Ovary (tissue), 9 donors: ENCODE results near the gene LNPEP. TPM values are rescaled to one million over a fixed set of nuclear protein-coding genes. Genes with fewer than 3 reads are reported as not detected.

Experiments
- DNase-seq, 5 donors: peaks; one replicate each; pipeline ENCODE4 v3.0.0-alpha.2; 2019 to 2020
- H3K27ac ChIP-seq, 2 donors: fragments of 200-600 bp; one replicate each; pipeline versions ENCODE4 v1.5.1 to v1.8.0; 2019 to 2022
- H3K27me3 ChIP-seq: fragments of 200-600 bp; one replicate; pipeline ENCODE4 v1.8.0; 2022
- H3K36me3 ChIP-seq: fragments of 200-600 bp; sonication (generic); one replicate; pipeline ENCODE4 v1.5.1; 2019
- H3K4me1 ChIP-seq: one replicate; pipeline ENCODE4 v1.8.1; 2013; ENCODE audit warnings: mild to moderate bottlenecking, moderate library complexity; ENCODE audit not compliant: insufficient read depth
- H3K4me3 ChIP-seq: fragments of 200-600 bp; sonication (generic); one replicate; pipeline ENCODE4 v1.5.1; 2017
- H3K9me3 ChIP-seq, 2 donors: fragments of 200-600 bp in 1 of 2; sonication (generic) in 1 of 2; one replicate each; pipeline versions ENCODE4 v1.5.1 to v1.8.1; 2013 to 2019; ENCODE audit warnings: mild to moderate bottlenecking in 1 of 2, moderate library complexity in 1 of 2
- EP300 ChIP-seq: sonication (generic); formaldehyde crosslinking; IDR thresholded peaks from one replicate; pipeline ENCODE4 v1.6.1; 2017; ENCODE audit warnings: antibody characterized with exemption
- POLR2A ChIP-seq: fragments of 450-650 bp; IDR thresholded peaks from one replicate; pipeline ENCODE4 v1.6.1; 2017; ENCODE audit warnings: antibody characterized with exemption, mild to moderate bottlenecking, moderate library complexity
- WGBS, 3 donors: extraction: QIAGEN DNeasy Blood & Tissue Kit in 1 of 3; methylation state at CpG; one replicate each; pipeline versions ENCODE4 v1.1.5 to v1.1.7; 2013 to 2017; 5-methylcytosine and 5-hydroxymethylcytosine counted together
- intact Hi-C, 4 donors: fragments of 100-400 bp; cut with DNase I; formaldehyde crosslinking; loops; one replicate each; pipeline versions ENCODE4 v1.11.0 to v1.15.1; 2022 to 2023
- polyA plus RNA-seq, 2 donors: library from polyadenylated mRNA; stranded (reverse); fragments of 200-250 nt in 1 of 2; fragments of 350-450 nt in 1 of 2; fragmentation: Illumina TruSeq in 1 of 2; extraction: RNeasy Lipid Tissue Mini Kit (QIAGEN cat#74804) in 1 of 2; gene quantifications; one replicate each; pipeline ENCODE4 v1.2.3, GENCODE V29; 2013 to 2014
- total RNA-seq, 7 donors: library from RNA; depleted of rRNA in 2 of 7; stranded (reverse); fragments of >200 nt in 2 of 7; fragmentation: NEBNext Ultra II Directional in 3 of 7; extraction: Animal tissue kit (Norgen Biotek cat#: 25700) in 3 of 7; gene quantifications; one replicate each; pipeline versions ENCODE4 v1.1.0 to v1.2.4, GENCODE V29; 2016 to 2023
- TF ChIP-seq, protein P1 (sequence below), 3 donors: fragments of 450-650 bp in 2 of 3; fragments of 200-600 bp in 1 of 3; IDR thresholded peaks; one replicate each; pipeline versions ENCODE4 v1.5.1 to v1.8.0; 2016 to 2022; ENCODE audit warnings: antibody characterized with exemption in 3 of 3, mild to moderate bottlenecking in 1 of 3
- donor health status: DM: no; HTN: no; CAD: no; lungs with moderate emphysema.
- donor health status: DM: no; HTN: no; CAD: no.
- donor health status: Bipolar disorder and iron deficiency.
- donor health status: DM: yes; HTN: yes; CAD: no.
- donor health status: DM: no; HTN: no; CAD: no.
- donor health status: DM: yes; HTN: yes; CAD: no.

The LNPEP gene
- total and polyA plus RNA-seq, 9 donors = 7.6 to 45.5 (median 32.3) TPM

DNA sequence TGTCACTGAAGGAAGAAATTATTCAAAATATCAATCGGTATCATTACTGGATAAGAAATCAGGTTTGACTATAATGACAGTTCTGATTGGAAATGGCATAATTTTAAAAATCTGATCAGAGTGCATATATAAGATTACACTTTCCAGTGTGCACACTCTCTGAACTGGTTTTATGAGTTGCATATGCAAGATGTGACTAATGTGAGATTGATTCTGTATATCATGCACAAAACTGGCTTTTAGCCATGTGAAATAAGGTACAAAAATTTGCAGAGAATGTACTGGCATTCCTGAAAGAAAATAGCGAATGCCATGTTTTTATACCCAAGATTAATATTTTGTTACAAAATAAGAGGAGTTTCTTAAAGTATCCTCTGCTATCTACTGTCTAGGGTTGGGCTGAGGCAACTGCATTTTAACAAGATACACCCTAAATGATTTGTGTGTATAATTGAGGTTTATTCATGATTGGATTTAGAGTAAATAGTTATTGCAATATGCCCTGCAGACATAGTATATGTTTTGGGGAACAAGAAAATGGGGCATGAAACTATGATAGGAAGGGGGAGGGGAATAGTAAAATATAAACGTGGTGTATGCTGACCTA lies 70.7 kb downstream of the LNPEP start:
- 69 to 71% (median 70%) methylated on average over 3 of the region's 3 CpGs for WGBS, 3 donors
- Histone ChIP-seq H3K4me1 (no peaks in the 10 kb centered on the region), H3K27ac (no peak overlapping the region), H3K9me3 (no peaks in the 10 kb centered on the region), H3K4me3 (no peak overlapping the region), H3K36me3 (no peaks in the 10 kb centered on the region), H3K27me3 (no peaks in the 10 kb centered on the region)
- no peak for TF ChIP-seq EP300
- no peak for TF ChIP-seq POLR2A
- TF ChIP-seq, protein P1, sequence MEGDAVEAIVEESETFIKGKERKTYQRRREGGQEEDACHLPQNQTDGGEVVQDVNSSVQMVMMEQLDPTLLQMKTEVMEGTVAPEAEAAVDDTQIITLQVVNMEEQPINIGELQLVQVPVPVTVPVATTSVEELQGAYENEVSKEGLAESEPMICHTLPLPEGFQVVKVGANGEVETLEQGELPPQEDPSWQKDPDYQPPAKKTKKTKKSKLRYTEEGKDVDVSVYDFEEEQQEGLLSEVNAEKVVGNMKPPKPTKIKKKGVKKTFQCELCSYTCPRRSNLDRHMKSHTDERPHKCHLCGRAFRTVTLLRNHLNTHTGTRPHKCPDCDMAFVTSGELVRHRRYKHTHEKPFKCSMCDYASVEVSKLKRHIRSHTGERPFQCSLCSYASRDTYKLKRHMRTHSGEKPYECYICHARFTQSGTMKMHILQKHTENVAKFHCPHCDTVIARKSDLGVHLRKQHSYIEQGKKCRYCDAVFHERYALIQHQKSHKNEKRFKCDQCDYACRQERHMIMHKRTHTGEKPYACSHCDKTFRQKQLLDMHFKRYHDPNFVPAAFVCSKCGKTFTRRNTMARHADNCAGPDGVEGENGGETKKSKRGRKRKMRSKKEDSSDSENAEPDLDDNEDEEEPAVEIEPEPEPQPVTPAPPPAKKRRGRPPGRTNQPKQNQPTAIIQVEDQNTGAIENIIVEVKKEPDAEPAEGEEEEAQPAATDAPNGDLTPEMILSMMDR (IDR thresholded peaks at IDR 0.05) = no peak
- intact Hi-C loops = no loop called here
- no peak for DNase-seq

DNA sequence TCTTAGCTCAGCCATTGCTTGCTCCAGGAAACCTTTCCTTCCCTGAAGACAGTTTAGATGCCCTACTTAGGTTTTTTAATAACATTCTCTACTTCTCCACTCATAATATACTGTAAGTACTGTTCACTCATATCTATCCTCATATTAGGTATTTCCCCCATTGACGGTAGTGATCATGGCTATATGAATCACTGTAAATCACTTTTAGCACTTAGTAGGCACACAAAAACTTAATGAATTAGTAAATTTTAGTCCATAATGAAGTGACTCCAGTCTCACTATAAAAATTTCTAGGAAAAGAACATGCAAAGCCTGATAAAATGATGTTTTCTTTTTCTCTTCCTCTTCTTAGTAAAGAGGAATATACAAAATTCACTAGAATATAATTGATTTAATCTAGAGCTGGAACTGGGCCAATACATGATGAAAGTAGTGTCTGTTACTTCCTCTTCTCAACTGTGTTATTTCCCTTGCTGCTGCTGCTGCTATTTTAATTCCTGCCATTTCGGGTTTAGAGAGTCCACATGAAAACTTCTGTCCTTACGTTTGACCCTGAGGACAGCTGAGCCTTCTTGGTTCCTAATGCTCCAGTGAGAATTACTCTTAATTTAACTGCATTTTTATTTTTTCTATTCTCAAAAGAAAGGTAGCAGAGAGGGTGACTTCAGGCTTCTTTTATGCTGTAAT lies 73.5 kb downstream of the LNPEP start:
- Histone ChIP-seq H3K36me3 (no peaks in the 10 kb centered on the region), H3K27me3 (no peaks in the 10 kb centered on the region), H3K4me1 (no peaks in the 10 kb centered on the region), H3K4me3 (no peak overlapping the region), H3K27ac (no peak overlapping the region), H3K9me3 (no peaks in the 10 kb centered on the region)
- TF ChIP-seq EP300 (no peak), POLR2A (no peak)
- TF ChIP-seq, protein P1 (IDR thresholded peaks at IDR 0.05) = no peak
- intact Hi-C loops = no loop called here
- 73 to 78% (median 76%) methylated on average over 3 of the region's 3 CpGs for WGBS, 3 donors
- DNase-seq = no peak

DNA sequence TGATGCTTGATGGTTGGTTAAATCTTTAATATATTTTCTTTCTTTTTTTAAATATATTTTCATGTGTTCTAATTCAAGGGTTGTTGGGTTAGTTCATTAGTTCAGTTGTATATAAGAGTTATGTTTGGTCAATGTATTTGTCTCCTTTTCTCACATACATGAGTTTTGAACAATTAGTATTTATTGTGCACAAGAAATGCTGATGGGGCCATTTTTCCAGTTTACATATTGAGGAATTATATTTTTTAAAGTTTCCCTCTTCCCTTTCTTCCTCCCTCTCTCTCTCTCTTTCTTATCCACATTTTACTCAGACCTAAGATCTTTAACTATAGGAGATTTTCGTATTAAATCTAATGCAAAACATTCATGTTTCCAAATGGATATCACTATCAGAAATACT lies 74.0 kb downstream of the LNPEP start:
- TF ChIP-seq EP300 = no peak
- no peak for TF ChIP-seq POLR2A
- TF ChIP-seq, protein P1 (IDR thresholded peaks at IDR 0.05) = no peak
- Histone ChIP-seq H3K9me3 (no peaks in the 10 kb centered on the region), H3K4me3 (no peak overlapping the region), H3K27ac (no peak overlapping the region), H3K4me1 (no peaks in the 10 kb centered on the region), H3K27me3 (no peaks in the 10 kb centered on the region), H3K36me3 (no peaks in the 10 kb centered on the region)
- intact Hi-C loops = no loop called here
- WGBS, 3 donors = 89 to 96% (median 95%) methylated on average over 1 of the region's 1 CpG
- no peak for DNase-seq

GRCh38 chr5:97010606-97011005 lies 74.7 kb downstream of the LNPEP start:
- TF ChIP-seq POLR2A (no peak), EP300 (no peak)
- TF ChIP-seq, protein P1 (IDR thresholded peaks at IDR 0.05) = no peak
- H3K36me3 ChIP-seq = no peaks in the 10 kb centered on the region
- H3K4me1 ChIP-seq = no peaks in the 10 kb centered on the region
- no peak for DNase-seq
- H3K27me3 ChIP-seq = no peaks in the 10 kb centered on the region
- intact Hi-C loops = no loop called here
- no peak overlapping the region for H3K4me3 ChIP-seq
- 76 to 78% (median 78%) methylated on average over 3 of the region's 3 CpGs for WGBS, 3 donors
- H3K9me3 ChIP-seq = no peaks in the 10 kb centered on the region
- no peak overlapping the region for H3K27ac ChIP-seq
